Muscle of leg (tissue), 11 donors: ENCODE data around the gene DLG2. TPM values are rescaled to one million over a fixed set of nuclear protein-coding genes. Genes with fewer than 3 reads are reported as not detected.

Experiments used
- DNase-seq: peaks from one replicate; pipeline ENCODE4 v3.0.0; 2013
- H3K27ac ChIP-seq: one replicate; pipeline ENCODE4 v1.5.1; 2013; ENCODE audit warnings: mild to moderate bottlenecking, low read length, control low read depth
- H3K27me3 ChIP-seq: one replicate; pipeline ENCODE4 v1.6.1; 2013; ENCODE audit warnings: low read length; ENCODE audit not compliant: control insufficient read depth, insufficient read depth
- H3K36me3 ChIP-seq: one replicate; pipeline ENCODE4 v1.6.1; 2013; ENCODE audit warnings: low read length; ENCODE audit not compliant: control insufficient read depth, insufficient read depth
- H3K4me1 ChIP-seq: one replicate; pipeline ENCODE4 v1.6.1; 2013; ENCODE audit warnings: low read length; ENCODE audit not compliant: control insufficient read depth, insufficient read depth
- H3K4me3 ChIP-seq: one replicate; pipeline ENCODE4 v1.5.1; 2013; ENCODE audit warnings: low read length, control low read depth
- H3K9me3 ChIP-seq: replicated peaks from 2 replicates; pipeline ENCODE4 v1.6.1; 2013; ENCODE audit warnings: low read depth, low read length; ENCODE audit not compliant: control insufficient read depth
- WGBS: methylation state at CpG from one replicate; pipeline ENCODE4 v1.1.5; 2013; ENCODE audit warnings: missing lambda C conversion rate; ENCODE audit not compliant: insufficient coverage; 5-methylcytosine and 5-hydroxymethylcytosine counted together
- polyA plus RNA-seq, 8 donors: library from polyadenylated mRNA; unstranded; fragments of 120-200 nt; gene quantifications; one replicate each; pipeline versions ENCODE4 v1.2.1 to v1.2.3, GENCODE V29; 2013; ENCODE audit warnings: inconsistent platforms in 1 of 8, low replicate concordance in 1 of 8; ENCODE audit not compliant: insufficient read length in 8 of 8, insufficient read depth in 1 of 8
- total RNA-seq: library from RNA; stranded (reverse); fragments of 120-200 nt; gene quantifications from one replicate; pipeline ENCODE4 v1.2.4, GENCODE V29; 2013

DLG2 gene
- total and polyA plus RNA-seq, 9 donors: 6.4 to 19.3 (median 11.0) TPM

GRCh38 chr11:83697518-83697917 lies 1929.6 kb downstream of the DLG2 start:
- Histone ChIP-seq H3K36me3 (no peaks in the 10 kb centered on the region), H3K27ac (no peak overlapping the region), H3K27me3 (no peaks in the 10 kb centered on the region), H3K9me3 (no peaks in the 10 kb centered on the region), H3K4me3 (no peak overlapping the region), H3K4me1 (peaks cover 4% of the 10 kb centered on the region)
- no peak for DNase-seq
- WGBS: 77% methylated on average over 1 of the region's 2 CpGs

- H3K27me3 ChIP-seq: no peaks in the 10 kb centered on the region
- no peaks in the 10 kb centered on the region for H3K9me3 ChIP-seq
- H3K4me1 ChIP-seq: peaks cover 8% of the 10 kb centered on the region
- WGBS: 86% methylated on average over 2 of the region's 3 CpGs
- H3K4me3 ChIP-seq: no peak overlapping the region
- no peaks in the 10 kb centered on the region for H3K36me3 ChIP-seq
- peak; percentile 77 for DNase-seq
- peak overlapping the region; percentile 45 for H3K27ac ChIP-seq
Observed at GRCh38 chr11:83695046-83695445, 1932.1 kb downstream of the DLG2 start.

- WGBS: 37% methylated on average over 2 of the region's 10 CpGs
- Histone ChIP-seq H3K27me3 (no peaks in the 10 kb centered on the region), H3K27ac (peak overlapping the region; percentile 45), H3K4me3 (no peak overlapping the region), H3K4me1 (peaks cover 8% of the 10 kb centered on the region), H3K36me3 (no peaks in the 10 kb centered on the region), H3K9me3 (no peaks in the 10 kb centered on the region)
- DNase-seq: peak; percentile 84
Observed at GRCh38 chr11:83694191-83694910, 1932.8 kb downstream of the DLG2 start.

DNA sequence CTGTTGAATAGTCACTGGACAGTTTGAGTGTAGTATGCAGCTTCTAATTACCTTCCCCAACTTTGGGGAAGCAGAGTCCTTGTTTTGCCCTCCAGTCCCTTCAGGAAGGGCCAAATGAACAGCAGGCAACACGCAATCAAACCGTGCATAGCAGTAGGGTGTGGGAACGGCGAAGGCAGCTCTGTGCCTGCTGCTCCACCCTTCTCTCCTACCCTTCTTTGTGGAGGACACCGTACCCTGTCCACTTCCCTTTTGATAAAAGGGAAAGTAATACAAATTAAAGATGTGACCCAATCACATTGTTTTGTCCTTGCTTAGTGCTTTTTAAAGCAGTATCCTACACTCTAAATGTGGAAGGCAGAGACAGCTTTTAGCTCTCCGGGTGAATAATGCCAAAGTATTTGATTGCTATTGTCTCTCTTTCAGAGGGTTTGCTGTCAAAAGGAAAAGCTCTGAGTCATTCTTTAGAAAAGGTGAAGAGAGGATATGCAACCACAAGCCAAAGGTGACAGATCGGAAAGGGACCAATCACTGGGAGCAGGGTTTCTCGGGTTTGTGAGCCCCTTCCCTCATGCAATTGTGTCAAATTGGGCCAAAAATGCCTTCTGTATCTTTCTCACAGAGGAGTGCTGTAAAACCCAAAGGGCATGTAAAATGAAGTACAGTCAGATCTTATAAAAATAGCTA lies 1933.7 kb downstream of the DLG2 start:
- Histone ChIP-seq H3K27me3 (no peaks in the 10 kb centered on the region), H3K4me3 (no peak overlapping the region), H3K9me3 (no peaks in the 10 kb centered on the region), H3K27ac (no peak overlapping the region), H3K36me3 (no peaks in the 10 kb centered on the region), H3K4me1 (peaks cover 8% of the 10 kb centered on the region)
- no peak for DNase-seq
- WGBS: no CpG with 5 or more reads among the region's 8 CpGs

GRCh38 chr11:83692675-83693074 lies 1934.5 kb downstream of the DLG2 start:
- Histone ChIP-seq H3K36me3 (no peaks in the 10 kb centered on the region), H3K9me3 (no peaks in the 10 kb centered on the region), H3K4me1 (peaks cover 8% of the 10 kb centered on the region), H3K27me3 (no peaks in the 10 kb centered on the region), H3K27ac (no peak overlapping the region), H3K4me3 (no peak overlapping the region)
- DNase-seq: peak; percentile 75
- no CpG with 5 or more reads among the region's 1 CpG for WGBS

DNA sequence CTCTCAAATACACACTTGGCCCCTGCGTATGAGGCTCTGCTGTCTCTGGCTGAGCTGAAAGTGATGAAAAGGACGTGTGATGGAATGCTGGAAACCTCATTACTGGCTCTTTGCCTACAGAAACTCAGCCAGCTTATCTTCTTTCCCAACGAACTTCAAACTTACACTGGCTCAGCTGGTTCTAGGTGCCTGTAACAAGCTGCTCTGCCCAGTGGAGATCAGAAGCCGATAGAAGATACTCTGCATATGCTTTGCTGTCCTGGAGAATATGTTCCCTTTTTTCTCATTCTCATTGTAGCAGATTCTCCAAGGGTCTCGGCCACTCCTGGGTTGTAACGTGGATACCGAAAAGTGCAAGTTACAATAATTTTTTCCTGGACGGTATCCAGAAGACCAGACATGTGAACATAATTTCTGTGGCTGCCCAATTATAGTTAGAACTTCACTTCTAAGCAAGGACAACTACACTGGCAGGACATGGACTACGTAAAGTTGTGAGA lies 1935.6 kb downstream of the DLG2 start:
- 21% methylated on average over 2 of the region's 9 CpGs for WGBS
- peak overlapping the region; percentile 77 for H3K27ac ChIP-seq

GRCh38 chr11:83689144-83689780 lies 1937.9 kb downstream of the DLG2 start:
- Histone ChIP-seq H3K9me3 (no peaks in the 10 kb centered on the region), H3K4me1 (peaks cover 8% of the 10 kb centered on the region), H3K27ac (no peak overlapping the region), H3K4me3 (no peak overlapping the region), H3K36me3 (no peaks in the 10 kb centered on the region), H3K27me3 (no peaks in the 10 kb centered on the region)
- no peak for DNase-seq
- WGBS: no CpG with 5 or more reads among the region's 1 CpG

More for the DNA sequence above, 1935.6 kb downstream of the DLG2 start:
- no peaks in the 10 kb centered on the region for H3K9me3 ChIP-seq
- H3K4me3 ChIP-seq: no peak overlapping the region
- peaks cover 8% of the 10 kb centered on the region for H3K4me1 ChIP-seq
- no peaks in the 10 kb centered on the region for H3K27me3 ChIP-seq
- peak; percentile 90 for DNase-seq
- no peaks in the 10 kb centered on the region for H3K36me3 ChIP-seq

DNA sequence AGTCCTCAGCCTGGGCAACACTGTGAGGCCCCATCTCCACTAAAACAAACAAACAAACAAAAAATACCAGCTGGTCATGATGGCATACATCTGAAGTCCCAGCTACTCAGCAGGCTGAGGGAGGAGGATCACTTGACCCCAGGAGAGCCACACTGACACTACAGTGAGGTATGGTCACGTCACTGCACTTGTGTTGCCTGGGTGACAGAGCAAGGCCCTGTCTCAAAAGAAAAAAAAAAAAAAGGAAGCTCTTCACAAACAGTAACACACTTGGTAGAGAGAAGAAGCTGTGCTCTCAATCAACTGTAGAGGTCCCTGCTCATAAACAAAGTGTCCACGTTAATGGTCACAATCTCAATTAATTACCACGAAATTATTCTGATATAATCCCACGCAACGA lies 1939.4 kb downstream of the DLG2 start:
- Histone ChIP-seq H3K27me3 (no peaks in the 10 kb centered on the region), H3K9me3 (no peaks in the 10 kb centered on the region), H3K4me1 (peaks cover 4% of the 10 kb centered on the region), H3K4me3 (no peak overlapping the region), H3K36me3 (no peaks in the 10 kb centered on the region), H3K27ac (no peak overlapping the region)
- WGBS: 80% methylated on average over 1 of the region's 5 CpGs
- DNase-seq: no peak

- Histone ChIP-seq H3K4me1 (peaks cover 5% of the 10 kb centered on the region), H3K9me3 (no peaks in the 10 kb centered on the region), H3K27me3 (no peaks in the 10 kb centered on the region), H3K36me3 (no peaks in the 10 kb centered on the region), H3K4me3 (no peak overlapping the region), H3K27ac (no peak overlapping the region)
- DNase-seq: no peak
- WGBS: 93% methylated on average over 2 of the region's 2 CpGs
Observed at GRCh38 chr11:83685730-83686129, 1941.4 kb downstream of the DLG2 start.

- Histone ChIP-seq H3K27ac (no peak overlapping the region), H3K27me3 (no peaks in the 10 kb centered on the region), H3K4me3 (no peak overlapping the region), H3K9me3 (no peaks in the 10 kb centered on the region), H3K4me1 (peaks cover 7% of the 10 kb centered on the region), H3K36me3 (no peaks in the 10 kb centered on the region)
- WGBS: 91% methylated on average over 3 of the region's 4 CpGs
- DNase-seq: no peak
Observed at GRCh38 chr11:83684071-83684470, 1943.1 kb downstream of the DLG2 start.
